Measurements from ENCODE around the gene PUM2.

The PUM2 gene

DNA sequence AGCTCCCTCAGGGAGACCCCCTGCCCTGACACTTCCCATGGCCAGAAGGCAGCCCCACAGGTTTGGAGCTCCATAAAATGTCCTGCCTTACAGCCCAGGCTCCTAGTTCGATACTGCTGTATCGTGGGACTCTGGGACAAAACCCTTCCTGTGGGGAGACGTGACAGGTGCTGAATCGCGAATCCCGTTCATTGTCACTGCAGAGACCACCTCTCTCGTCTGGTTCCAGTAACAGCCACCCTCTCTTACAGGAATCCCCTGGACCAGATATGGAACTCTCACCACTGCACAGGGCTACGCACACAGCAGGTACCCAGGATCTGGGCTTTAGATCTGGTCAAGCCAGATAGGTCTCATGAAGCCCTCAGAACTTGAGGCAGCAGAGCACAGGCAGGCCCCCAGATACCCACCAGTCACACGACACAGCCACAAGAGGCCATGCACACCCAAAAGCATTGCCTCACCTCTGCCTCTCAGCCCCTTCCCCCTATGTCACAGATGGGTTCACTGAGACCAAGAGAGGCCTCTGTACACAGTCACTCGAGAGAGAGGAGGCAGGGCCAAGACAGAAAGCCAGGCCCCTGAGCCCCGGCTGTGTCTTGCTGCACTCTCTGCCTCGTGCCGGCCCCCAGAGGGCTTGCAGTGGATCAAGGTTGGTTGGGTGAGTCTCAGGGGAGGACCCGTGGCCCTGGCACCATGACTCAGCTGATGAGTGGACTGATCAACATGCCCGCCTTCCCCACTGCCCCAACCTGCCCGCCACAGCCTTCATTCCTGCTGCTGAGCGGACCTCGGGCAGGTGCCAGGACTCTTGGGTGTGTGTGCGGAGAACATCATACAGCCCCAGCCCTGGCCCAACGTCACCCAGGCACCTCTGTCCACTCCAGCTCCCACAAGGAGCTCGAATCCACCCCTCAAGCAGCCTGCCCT lies 133.3 kb downstream of the PUM2 start:
- no peak for DNase-seq (ENCODE audit: low spot score)

DNA sequence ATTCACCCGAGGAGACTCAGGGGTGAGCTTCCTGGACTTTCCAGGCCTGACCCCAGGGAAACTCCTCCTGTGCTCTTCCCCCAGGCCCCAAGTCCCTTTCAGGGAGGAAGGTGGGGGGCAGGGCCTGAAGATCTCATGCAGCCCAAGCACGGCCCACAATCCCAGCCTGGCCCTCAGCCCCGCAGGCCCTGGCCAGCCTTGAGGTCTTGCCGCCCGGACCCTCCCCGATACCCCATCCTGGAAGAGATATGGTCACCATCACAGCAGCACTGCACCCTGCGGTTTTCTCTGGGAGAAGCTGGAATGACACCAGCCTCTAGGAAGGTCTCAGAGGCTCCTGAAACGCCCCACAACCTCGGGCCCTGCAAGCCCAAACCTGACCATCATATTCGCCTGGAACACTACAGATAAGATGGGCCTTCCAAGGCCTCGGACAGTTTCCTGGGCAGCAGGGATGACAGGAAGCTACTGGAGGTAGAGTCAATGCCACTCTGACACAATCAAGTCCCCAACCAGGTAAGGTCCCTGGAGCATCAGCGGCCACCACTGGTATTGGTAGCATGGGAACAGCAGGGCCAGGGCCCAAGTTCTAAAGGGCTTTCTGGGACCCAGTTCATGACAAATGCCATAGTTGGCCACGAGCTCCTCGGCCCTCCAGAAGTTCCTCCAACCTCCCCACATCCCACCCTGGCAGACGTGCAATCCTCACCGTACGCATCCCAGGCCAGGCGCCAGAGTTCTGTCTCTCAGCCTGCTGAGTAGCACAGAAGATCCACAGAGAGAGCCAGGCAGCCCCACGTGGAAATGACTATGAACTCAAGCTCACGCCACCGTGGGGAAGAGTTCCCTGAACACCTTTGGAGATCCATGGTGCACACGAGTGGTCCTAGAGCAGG lies 134.3 kb downstream of the PUM2 start:
- DNase-seq (ENCODE audit: low spot score): no peak

DNA sequence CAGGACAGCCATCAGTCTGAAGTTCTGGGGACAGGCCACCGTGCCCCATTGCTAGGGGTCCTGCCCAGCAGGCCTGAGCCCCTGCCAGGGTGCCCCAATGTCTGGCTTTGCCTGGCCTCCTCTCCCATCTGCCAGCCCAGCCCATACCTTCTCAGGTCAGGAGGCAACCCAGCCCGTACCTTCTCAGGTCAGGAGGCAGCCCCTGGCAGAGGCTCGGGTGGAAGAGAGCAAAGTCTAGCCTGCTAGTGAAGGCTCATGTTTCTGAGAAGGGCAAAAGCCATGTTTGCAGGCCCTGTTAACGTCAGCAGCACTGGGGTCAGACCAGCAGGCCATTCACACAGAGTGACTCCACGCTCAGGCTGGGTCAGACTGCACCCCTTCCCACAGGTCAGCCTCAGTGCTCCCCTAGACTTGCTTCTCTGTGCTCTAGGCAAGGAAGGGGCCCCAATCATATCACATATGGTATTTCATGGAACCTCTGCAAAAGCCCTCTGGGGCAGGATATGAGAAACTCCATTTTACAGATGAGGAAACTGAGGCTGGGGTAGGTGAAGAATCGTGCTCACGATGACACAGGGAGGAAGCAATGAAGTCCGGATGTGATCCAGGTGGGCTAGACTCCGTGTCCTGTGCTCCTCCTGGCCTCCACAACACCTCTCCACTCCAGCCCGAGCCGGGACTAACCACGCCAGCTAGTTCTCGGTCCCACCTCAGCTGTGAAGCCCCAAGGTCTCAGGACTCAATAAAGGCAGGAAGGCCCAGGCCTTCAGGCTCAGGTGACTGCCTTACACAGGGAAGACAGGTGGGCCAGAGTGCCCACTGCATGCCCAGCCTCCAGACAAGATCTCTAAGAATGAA lies 135.2 kb downstream of the PUM2 start:
- no peak for DNase-seq (ENCODE audit: low spot score)

DNA sequence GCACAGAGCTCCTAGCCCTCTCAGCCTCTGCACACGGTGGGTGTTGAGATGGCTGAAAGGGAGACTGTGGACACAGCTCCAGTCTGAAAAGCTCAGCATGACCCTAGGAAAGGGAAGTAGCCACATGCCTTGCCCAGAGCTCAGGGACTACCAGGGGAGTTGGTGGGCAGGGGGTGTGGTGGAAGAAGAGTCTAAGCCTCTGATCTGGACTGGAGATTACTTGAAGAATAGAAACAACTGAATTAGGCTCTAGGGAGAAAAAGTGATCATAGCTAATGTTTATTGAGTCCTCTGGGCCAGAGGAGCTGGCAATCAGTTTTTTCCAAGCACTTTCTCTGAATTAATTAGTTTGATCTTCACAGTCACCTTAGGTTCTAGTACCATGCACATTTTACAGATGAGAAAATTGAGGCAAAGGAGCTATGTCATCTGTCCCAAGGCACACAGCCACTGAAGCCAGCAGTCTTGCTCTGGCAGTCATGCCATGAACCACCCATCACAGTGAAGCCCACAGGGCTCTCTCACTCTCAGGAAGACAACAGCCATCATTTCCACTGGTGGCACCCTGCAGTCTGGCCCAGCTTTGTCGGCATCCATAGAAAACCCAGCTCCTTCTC lies 136.0 kb downstream of the PUM2 start:
- DNase-seq (ENCODE audit: low spot score): no peak

DNA sequence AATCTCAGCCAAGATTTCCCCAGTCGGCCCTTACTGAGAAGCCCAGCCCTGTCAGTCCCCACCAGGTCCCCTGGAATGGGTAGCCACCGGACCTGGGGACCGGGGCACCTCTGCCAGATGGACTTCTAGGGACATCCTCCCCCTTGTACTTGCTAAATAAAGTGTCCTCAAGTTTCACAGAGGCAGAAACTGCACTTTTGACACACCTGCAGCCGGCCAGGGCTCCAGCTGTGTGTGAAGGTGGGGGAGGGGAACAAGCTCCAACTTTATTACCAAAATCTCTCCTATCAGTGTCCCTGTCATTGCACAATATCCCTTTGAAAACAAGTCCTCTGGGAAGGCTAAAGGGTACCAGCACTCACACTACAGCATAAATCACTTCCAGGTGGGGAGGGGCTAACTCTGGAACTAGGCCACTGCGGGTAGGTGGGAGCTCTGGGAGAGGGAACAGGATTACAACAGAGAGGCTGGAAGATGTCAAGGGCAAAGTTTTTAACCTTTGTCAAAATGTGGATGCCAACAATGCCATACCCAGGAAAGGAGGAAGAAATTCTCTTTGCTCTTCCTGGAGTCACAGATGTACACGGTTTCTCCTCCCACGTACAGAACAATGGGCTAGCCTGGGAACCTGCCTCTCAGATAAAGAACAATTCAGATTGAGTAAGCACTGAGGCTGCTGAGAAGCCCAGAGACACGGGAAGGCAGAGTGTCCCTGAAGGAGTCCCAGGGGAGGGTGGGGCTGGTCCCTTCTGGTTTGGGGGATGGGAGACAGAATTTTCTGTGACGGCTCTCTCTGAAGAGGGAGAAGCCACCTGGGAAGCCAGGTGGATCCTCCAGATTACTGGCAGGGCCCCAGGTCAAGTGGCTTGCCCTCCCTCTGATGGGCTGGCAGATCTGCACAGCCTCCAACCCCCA lies 136.7 kb downstream of the PUM2 start:
- no peak for DNase-seq (ENCODE audit: low spot score)

DNA sequence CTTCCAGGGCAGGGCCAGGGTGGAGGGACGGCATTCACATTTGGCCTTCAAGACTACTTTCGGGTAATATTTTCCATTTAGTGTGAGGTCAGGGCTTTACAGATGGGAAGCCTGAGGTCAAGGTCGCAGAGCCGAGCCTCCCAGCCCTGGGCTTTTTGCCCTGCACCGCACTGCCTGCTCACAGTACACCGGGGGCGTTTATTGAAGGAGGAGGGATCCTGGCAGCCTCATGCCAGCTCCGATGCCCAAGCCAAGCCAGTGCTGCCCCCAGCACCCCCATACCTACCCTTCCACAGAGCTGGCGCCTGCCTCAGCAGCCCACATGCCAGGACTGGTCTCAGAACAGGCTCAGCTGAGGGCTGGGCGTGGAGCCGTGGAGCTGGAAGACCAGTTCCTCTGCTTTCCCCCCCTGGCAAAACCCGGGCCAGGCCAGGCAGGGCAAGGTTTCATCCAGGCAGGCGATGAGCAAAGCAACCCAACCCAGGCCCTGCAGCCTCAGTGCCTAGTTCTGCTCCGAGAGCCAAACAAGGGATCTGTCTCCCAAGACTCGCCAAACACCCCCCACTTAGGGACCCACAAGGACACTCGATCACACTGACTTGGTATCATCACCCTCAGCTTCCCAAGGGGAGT lies 137.7 kb downstream of the PUM2 start:
- no peak for DNase-seq (ENCODE audit: low spot score)

DNA sequence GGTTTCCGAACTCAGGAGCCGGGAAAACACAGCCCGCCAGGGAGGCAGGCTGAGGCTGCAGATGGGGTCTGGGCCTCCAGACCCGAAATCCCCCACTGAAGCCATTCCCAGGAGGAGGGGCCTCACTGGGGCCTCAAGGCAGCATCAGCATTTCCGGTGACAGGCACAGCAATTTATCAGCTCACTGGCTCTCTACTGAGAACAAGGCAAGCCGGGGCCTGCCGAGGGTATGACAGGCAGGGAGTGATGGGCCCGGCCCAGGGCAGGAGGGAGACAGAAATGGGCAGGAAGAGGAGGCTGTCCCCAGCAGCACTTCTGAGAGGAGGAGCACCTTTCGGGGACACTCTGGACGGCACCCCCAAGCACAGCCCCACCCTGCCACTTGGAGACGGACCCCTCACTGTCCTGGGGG lies 138.2 kb downstream of the PUM2 start:
- DNase-seq (ENCODE audit: low spot score): no peak

DNA sequence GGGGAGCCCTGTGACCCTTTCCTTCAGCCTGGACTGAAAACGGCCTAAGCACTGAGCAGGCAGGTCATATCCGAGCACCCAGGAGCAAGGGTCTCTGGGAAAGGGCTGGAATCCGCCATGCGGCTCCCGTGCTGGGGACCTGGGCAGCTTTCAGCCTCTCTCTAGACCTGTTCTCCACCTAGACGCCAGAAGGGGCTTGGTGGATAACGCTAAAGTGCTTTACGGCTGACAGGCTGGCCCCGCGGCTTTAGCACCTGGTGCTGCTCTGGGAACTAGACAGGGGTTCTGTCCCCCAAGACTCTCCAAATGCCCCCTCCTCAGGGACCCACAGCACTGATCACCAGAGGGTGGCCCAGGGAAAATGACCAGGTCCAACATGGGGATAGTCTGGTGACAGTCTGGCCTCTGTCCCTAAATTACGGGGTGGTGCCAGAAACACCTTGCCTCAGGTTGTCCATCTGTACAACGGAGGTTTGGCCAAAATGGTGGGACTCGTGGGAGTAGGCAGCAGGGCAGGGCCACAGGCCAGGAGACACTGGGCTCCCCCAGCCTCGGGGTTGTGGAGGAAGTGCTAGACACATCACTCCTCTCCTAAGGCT lies 138.7 kb downstream of the PUM2 start:
- DNase-seq (ENCODE audit: low spot score): no peak

DNA sequence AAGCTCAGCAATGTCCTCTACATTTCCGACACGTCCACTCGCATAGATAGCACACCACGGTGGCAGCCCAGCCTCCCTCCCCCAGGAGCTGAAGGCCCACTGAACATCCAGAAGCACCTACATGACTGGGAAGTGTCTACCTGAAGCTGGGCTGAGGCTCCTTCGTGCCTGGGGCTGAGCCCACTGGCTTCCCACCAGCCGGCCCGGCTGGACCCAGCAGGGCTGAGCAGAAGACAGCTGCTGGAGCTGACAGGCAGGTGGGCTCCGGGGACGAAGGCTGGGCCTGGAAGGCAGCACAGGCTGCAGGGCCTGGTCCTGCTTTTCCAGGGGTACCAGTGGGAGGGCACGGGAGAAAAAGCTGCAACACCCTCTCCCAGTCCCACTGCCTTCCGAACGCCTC lies 139.2 kb downstream of the PUM2 start:
- no peak for DNase-seq (ENCODE audit: low spot score)

DNA sequence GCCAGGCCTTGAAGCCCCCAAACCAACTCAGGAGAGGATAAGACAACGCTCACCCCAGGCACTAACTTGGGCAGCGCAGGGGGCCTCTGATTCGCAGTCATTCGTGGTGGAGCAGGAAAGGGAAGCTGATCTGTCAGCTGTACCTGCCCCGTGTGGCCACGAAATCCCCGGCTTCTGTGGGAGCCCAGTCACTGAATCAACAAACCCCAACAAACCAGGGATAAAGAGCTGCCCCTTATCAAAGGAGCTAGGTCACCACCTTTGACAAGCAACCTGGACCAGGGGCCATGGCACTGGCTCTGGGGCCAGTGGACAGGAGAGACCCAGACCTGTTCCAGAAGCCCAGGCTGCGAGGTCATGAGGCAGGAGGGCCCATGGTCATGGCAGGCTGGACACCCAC lies 140.2 kb downstream of the PUM2 start:
- DNase-seq (ENCODE audit: low spot score): no peak

DNA sequence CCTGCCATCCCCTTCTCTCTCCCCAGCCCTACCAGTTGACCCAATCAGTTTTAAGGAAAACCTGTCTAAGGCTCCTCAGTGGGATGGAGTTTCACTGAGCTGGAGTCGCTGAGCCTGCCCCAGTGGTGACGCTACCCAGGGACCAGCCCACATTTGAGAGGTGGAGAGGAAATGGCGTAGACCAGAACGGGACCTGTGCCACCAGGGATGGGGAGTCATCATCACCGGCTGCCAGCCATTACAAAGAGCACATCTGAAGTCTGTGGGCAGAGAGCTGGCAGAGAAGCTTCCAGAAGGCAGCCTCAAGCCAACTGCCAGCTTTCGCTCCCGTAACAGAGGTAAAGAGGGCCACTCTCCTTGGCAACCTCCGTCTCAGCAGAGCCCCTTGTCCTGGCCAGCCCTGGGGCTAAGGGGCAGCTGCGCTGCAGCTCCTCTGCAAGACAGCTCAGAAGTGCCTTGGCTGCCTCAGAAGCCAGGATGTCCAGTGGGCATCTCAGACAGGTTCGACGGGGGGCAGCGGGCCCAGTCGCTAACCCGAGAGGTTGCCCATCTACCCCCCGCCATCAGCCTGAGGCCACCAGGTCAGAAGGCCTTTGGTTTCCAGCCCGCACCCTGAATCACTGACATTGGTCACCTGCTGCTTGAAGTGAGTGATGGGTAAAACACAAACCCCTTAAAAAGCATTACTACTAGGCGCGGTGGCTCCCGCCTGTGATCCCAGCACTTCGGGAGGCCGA lies 141.1 kb downstream of the PUM2 start:
- DNase-seq (ENCODE audit: low spot score): no peak

DNA sequence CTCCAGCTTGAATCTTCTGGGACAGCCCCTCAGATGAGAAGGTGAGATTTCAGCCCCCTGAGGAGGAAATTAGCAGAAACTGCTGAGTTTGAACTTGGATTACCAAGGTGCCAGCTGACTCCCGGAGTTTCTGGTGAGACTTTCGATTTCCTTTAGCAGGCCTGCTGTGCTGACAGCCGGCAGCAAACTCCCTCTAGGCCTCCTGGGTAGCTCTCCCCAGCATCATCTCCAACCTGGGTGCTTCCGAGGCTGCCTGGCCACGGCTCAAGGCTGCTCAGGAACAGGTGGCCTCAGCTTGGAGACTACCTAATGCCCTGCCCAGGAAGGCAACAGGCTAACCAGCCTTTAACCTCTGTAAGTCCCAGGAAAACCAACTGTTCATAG lies 142.2 kb downstream of the PUM2 start:
- no peak for DNase-seq (ENCODE audit: low spot score)

DNA sequence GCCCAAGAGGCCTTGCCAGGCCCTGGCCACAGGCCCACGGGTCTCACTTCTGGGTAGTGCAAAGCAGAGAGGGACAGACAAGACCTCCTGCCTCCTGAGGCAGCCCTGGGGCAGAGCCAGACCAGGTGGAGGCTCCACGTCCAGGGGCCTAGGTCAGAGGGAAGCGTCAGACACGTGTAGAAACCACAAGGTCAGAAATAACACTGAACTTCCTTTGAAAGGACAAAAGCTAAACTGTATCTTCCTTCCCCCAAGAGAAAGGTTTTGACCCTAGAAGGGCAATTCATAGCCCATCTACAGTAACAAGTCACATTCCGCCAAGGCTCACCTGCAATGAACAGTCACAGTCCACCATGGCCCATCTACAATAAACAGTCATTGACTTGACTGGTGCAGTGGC lies 143.6 kb downstream of the PUM2 start:
- DNase-seq (ENCODE audit: low spot score): no peak

DNA sequence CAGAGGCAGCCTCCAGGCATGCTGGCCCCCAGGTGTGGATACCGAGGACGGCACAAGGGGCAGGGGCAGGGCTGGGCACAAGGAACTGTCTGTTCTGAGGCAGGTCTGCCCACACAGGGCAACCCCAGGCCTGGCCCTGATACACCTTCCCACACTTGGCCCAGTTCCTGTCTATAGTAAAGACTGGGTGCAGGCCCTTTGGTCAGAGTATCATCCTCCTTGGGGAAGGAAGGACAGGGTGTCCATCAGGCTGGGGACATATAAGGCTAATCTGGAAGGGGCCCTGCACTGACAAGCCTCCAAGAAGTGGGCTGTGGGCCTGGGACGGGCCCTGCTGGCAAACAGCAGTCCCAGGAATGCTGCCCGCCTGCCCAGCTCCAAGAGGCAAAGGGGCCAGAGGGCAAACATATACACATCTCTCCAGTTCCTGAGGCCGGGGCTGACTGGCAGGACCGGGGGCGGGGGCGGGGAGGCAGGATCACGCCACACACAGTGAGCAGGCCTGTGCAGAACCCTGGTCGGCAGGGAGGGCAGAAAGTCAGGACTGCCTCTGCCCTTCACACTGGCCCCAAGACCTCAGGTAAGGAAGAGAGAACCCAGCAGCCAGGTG lies 144.6 kb downstream of the PUM2 start:
- DNase-seq (ENCODE audit: low spot score): no peak

DNA sequence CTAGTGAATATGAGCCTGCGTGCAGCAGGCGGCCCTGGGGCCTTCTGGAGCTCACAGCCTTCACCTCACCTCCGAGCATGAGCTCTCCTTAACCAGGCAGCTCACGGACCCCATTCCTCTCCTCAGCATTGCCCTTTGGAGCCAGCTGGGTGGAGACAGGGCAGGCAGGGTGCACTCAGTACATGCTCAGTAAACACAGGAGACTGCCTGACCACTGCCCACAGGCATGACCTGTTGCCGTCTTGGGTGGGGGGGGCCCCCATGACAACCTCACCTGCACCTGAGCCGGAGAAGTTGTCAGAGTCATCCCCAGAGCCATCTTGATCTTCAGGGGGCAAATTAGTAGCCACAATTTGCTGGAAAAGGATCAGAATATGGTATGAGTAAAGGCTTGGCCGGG lies 145.6 kb downstream of the PUM2 start:
- no peak for DNase-seq (ENCODE audit: low spot score)

DNA sequence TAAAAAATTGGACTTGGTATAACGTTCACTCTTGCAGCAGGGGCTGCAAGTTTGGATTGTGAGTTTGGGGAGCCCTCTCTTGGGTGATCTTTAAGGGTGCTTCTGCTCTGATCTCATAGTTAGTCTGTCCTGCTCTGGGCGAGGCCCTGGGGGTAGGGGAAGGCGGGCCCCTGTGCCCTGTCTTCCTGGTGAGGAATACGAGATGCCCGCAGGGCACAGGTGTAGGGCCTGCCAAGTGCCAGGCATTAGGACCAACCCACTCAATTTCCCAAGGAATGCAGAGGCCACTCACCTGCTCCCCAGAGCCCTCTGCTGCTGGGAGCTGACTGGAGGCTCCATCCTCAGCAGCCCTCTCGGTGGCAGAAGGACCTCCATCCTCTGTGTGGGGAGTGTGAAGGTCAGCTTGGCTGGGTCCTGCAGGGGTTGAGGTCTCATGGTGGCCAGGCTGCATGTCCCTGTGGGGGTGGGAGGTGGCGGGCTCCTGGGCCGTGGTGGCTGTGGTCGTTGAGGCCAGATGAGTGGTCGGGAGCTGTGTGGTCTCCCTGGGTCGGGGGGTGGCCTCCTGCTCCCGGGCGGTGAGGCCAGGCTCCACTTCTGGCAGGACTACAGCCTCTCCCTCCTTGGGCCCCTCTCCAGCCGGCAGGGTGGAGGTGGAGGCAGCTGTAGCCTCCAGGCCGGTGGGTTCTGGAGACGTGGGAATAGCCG lies 147.0 kb downstream of the PUM2 start:
- DNase-seq (ENCODE audit: low spot score): no peak

DNA sequence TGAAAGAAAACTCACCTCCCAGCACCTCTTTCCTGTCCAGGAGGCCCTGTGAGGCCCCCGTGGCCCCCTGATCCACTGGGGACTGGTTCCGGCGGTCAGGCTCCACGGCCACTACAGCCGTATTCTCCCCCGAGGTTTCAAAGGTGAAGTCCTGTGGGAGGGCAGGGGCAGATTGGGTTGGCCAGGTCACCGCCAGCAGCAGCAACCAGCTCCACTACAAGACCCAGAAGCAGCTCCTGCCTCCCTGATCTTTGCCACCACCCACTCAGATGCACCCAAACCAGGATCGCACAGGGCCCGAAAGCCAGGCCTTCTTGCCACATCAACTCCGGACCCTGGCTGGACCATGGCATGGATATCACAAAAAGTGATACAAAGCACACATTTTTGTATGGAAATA lies 147.6 kb downstream of the PUM2 start:
- DNase-seq (ENCODE audit: low spot score): no peak

DNA sequence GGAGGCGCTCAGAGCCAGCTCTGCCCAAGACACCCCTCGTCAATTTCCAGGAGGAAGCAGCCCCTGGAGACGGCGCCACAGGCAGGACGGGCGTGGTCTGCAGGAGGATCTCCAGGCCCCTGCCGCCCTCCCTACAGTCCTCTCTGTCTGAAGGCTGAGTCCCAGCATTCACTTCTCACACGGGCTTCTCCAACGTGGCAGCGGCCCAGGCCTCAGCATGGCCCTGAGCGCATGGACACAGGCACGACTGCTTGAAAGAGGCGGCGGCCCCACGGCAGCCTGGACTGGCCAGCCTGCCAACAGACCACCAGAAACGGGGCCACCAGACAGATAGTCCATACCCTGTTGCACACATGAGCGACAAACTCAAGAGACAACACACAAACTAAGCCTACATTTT lies 149.0 kb downstream of the PUM2 start:
- DNase-seq (ENCODE audit: low spot score): no peak
